Lung microvascular endothelial cell (primary cell): ENCODE measurements around the gene ZNF433. TPM values are rescaled to one million over a fixed set of nuclear protein-coding genes. Genes with fewer than 3 reads are reported as not detected.
A peak's percentile ranks its signal among the peaks of the same experiment; 100 is the strongest.
"Not testable (repeated sequence)": the region's sequence is repeated elsewhere in the genome, so short reads cannot be mapped to it uniquely, and the experiment has no call there.

Source experiments
- DNase-seq, 2 donors: peaks; one replicate each; pipeline versions ENCODE4 v3.0.0 to v3.0.0-alpha.2; 2010; ENCODE audit warnings: low read depth in 2 of 2
- total RNA-seq: library from RNA; depleted of rRNA; stranded (reverse); fragments of >200 nt; gene quantifications from 2 replicates; pipeline ENCODE4 v1.2.1, GENCODE V29; 2014

Gene ZNF433
- 2.0 TPM in 2 replicates for total RNA-seq

- DNase-seq, result peak; percentile 71 to 80
Measured at GRCh38 chr19:12035220-12036172, at the start of gene ZNF433. Gene ZNF433 (minus strand): TSS chr19:12035679. CDS start chr19:12035539, 140 bp downstream.

- DNase-seq, result not testable (repeated sequence)
Measured at GRCh38 chr19:12083336-12083735, 47.9 kb upstream of the ZNF433 start.

GRCh38 chr19:12077375-12077774, 41.9 kb upstream of the ZNF433 start:
- DNase-seq, result no peak

- DNase-seq, result not testable (repeated sequence)
Measured at GRCh38 chr19:12076331-12076730, 40.9 kb upstream of the ZNF433 start.

GRCh38 chr19:12075538-12076139, 40.2 kb upstream of the ZNF433 start:
- DNase-seq, result no peak

GRCh38 chr19:12064590-12065538, 29.4 kb upstream of the ZNF433 start, which contains the start of gene ZNF844:
Gene ZNF844 (plus strand): TSS chr19:12064731. CDS start chr19:12064874, 143 bp downstream.
- DNase-seq, result peak; percentile 72 to 91

- DNase-seq, result no peak
Measured at GRCh38 chr19:12055784-12056183, 20.3 kb upstream of the ZNF433 start.

GRCh38 chr19:12052497-12053169, 17.2 kb upstream of the ZNF433 start, which contains the start of gene ZNF878:
Gene ZNF878 (minus strand): TSS chr19:12052961. CDS start chr19:12052801, 160 bp downstream.
- peak; percentile 54 to 62 for DNase-seq

- DNase-seq, result peak; percentile 1 to 16
Measured at GRCh38 chr19:12052091-12052496, 16.6 kb upstream of the ZNF433 start.

GRCh38 chr19:12047868-12048267, 12.4 kb upstream of the ZNF433 start:
- DNase-seq, result no peak

GRCh38 chr19:12043752-12044422, 8.4 kb upstream of the ZNF433 start:
- no peak for DNase-seq

GRCh38 chr19:12042893-12043292, 7.4 kb upstream of the ZNF433 start:
- no peak for DNase-seq

- no peak for DNase-seq
Measured at GRCh38 chr19:12034620-12035019, 859 bp downstream of the ZNF433 start.

GRCh38 chr19:12034198-12034597, 1.3 kb downstream of the ZNF433 start:
- DNase-seq, result no peak

- DNase-seq, result no peak
Measured at GRCh38 chr19:12015753-12016116, 19.7 kb downstream of the ZNF433 start.

GRCh38 chr19:12015015-12015752, 20.3 kb downstream of the ZNF433 start:
- DNase-seq, result no peak

- DNase-seq, result peak in 1 of 2 donors; percentile 8
Measured at GRCh38 chr19:12000152-12000981, 35.1 kb downstream of the ZNF433 start.

- DNase-seq, result no peak
Measured at GRCh38 chr19:11995174-11995573, 40.3 kb downstream of the ZNF433 start.
